ENCODE measurements around the gene PRICKLE2.
A peak's percentile ranks its signal among the peaks of the same experiment; 100 is the strongest.

The PRICKLE2 gene

GRCh38 chr3:64144241-64144900 is 80.9 kb downstream of the PRICKLE2 start:
- no peak for TF ChIP-seq GATA2 (IDR thresholded peaks at IDR 0.05; ENCODE audit: low read depth, low read length)
- no peak for TF ChIP-seq GATA3 (IDR thresholded peaks at IDR 0.05; ENCODE audit: low read depth, low read length)

- TF ChIP-seq GATA2 (IDR thresholded peaks at IDR 0.05; ENCODE audit: low read depth, low read length): no peak
- TF ChIP-seq GATA3 (IDR thresholded peaks at IDR 0.05; ENCODE audit: low read depth, low read length): no peak
These were observed 81.7 kb downstream of the PRICKLE2 start for GRCh38 chr3:64143409-64144130.

- TF ChIP-seq GATA3 (IDR thresholded peaks at IDR 0.05; ENCODE audit: low read depth, low read length) (no peak), GATA2 (IDR thresholded peaks at IDR 0.05; ENCODE audit: low read depth, low read length) (no peak)
These were observed 83.8 kb downstream of the PRICKLE2 start for GRCh38 chr3:64141476-64141875.

DNA sequence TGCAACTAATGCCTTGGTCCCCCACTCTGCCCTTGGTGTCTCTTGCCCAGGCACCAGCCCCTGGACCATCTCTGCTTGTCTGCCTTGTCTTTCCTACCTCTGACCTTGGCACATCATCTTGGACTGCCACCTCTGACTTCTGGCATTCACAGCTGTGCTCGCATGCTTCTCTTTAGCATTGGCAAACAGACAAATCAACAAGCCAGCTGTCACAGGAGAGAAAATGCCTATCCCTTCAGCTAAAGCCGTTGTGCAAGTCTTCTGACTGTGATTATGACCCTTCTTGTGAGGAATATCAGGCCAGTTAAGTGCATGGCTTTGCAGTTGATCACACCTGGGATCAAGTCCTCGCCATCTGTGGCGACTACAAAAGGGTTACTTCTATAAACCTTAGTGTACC is 84.6 kb downstream of the PRICKLE2 start:
- TF ChIP-seq GATA2 (IDR thresholded peaks at IDR 0.05; ENCODE audit: low read depth, low read length): no peak
- no peak for TF ChIP-seq GATA3 (IDR thresholded peaks at IDR 0.05; ENCODE audit: low read depth, low read length)

GRCh38 chr3:64138656-64139375 is 86.5 kb downstream of the PRICKLE2 start:
- TF ChIP-seq GATA3 (IDR thresholded peaks at IDR 0.05; ENCODE audit: low read depth, low read length) (no peak), GATA2 (IDR thresholded peaks at IDR 0.05; ENCODE audit: low read depth, low read length) (no peak)

GRCh38 chr3:64138046-64138445 is 87.2 kb downstream of the PRICKLE2 start:
- TF ChIP-seq GATA2 (IDR thresholded peaks at IDR 0.05; ENCODE audit: low read depth, low read length) (no peak), GATA3 (IDR thresholded peaks at IDR 0.05; ENCODE audit: low read depth, low read length) (no peak)

DNA sequence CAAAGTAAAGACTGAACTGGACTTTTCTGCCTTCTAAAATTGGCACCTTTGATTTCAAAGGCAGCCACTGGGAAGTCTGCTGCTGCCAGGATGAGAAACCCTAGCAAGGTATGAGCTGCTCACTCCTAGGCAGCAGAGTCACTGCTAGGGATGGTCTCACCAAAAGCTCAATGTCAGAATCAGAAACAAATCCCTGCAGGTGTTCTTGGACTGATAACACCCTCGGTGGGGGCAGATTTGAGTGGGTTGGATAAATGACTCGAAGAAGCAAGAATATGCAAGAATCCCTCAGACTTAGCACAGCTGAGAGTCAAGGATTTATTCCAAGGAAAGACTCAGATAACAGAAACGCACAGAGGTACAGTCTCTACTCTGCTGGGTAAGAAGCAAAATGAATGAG is 90.4 kb downstream of the PRICKLE2 start:
- TF ChIP-seq GATA2 (IDR thresholded peaks at IDR 0.05; ENCODE audit: low read depth, low read length): no peak
- TF ChIP-seq GATA3 (IDR thresholded peaks at IDR 0.05; ENCODE audit: low read depth, low read length): no peak

DNA sequence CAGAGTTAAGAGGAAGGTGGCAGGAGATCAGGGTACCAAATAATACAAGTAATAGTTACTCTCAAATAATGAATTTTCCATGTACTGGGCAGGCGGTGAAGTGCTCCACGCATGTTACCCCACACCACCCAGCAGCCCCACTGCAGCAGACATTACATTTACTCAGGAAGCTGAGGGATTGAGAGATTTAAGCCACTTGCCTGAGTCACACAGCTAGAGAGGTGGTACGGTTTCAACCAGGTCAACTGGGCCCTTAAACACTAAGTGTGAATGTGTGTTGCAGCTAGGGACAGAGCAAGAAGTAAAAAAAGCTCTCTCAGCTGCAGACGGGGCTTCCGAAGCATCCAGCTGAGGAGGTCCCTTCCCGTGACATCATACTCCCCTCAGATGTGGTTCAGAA is 91.3 kb downstream of the PRICKLE2 start:
- TF ChIP-seq GATA3 (IDR thresholded peaks at IDR 0.05; ENCODE audit: low read depth, low read length) (no peak), GATA2 (IDR thresholded peaks at IDR 0.05; ENCODE audit: low read depth, low read length) (no peak)

DNA sequence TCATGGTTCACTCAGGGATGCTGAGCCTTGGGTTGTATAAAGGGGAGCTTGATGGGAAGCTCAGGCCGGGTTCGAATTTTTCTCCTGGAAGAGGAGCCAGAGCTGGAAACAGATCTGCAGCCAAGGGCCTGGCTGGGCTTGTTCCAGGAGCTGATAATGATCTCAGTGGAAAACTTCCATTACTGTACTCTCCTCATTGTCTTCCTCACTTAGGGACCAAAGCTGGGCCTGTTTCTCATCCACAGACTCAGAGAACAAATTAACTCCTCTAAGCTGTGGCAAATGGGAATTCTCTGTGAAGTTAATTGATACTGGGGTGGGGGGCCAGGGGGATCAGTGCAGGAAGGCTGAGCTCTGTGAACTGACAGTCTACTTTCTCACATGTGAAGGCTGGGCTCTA is 92.0 kb downstream of the PRICKLE2 start:
- TF ChIP-seq GATA2 (IDR thresholded peaks at IDR 0.05; ENCODE audit: low read depth, low read length) (peak; percentile 94), GATA3 (IDR thresholded peaks at IDR 0.05; ENCODE audit: low read depth, low read length) (peak; percentile 85)

DNA sequence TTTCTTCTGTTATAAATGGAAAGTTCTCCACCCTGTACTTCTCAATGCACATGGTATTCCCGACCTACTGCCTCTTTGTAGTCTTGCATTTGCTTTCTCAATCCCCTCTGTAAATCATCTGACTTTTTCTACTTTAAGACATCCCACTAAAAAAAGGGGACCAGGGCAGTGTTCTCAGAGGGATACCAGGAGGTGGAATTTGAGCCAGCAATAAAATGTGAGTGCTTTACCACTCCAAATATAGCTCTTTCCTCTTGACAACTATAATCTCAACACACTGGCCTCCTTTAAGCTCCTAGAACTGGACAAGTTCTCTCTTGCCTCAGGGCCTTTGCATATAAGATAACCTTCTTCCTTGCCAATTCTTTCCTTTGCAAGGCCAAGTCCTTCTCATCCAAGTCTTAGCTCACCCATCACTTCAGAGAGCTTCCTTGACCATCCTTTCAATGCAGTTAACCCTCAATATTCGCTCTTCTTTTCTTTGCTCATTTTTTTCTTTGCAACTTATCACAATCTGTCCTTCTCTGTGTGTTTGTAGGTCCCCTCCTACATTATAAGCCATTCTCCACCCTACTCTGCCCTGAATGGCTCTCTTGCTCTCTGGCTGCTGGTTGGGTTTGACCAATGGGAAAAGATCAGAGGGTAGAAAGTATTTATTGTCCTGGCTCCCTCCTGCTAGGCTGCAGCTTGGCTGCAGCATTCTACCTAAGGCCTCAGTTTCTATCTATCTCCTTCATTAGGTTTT is 93.4 kb downstream of the PRICKLE2 start:
- TF ChIP-seq GATA2 (IDR thresholded peaks at IDR 0.05; ENCODE audit: low read depth, low read length): no peak
- no peak for TF ChIP-seq GATA3 (IDR thresholded peaks at IDR 0.05; ENCODE audit: low read depth, low read length)

DNA sequence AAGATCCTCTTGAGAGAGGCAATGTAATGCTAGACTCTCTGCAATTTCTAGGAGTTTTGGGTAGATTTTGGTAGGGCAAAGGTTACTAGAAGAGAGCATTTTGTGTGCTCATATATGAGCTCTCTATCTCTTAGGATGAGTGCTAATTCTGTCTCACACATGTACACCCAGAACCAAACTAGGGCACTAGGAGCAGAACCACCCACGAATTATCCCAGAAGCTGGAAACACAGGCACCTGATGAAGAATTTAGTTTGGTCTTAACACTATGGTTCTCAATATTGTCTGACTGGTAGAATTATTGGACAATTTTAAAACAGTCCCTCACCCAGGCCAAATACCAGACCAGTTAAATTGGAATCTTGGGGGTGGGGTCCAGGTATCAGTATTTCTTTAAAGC is 94.8 kb downstream of the PRICKLE2 start:
- no peak for TF ChIP-seq GATA2 (IDR thresholded peaks at IDR 0.05; ENCODE audit: low read depth, low read length)

DNA sequence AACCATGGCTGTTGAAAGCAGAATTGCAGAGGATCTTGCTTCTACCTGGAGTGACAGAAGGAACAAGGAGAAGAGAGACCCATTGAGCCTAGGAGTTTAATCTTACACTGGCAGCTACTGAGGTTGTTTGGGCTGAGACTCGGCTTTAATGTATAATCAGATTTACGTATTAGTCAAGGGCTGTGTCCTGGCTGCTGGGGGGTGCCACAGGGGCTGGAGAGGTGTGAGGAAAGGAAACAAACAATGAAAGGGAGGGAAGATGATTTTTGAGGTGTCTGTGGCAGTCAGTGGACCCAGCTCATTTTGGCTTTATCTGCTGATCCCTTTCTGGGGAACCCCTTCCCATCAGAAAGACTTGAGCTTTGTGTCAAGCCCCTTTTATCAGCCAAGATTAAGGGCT is 95.7 kb downstream of the PRICKLE2 start:
- TF ChIP-seq GATA3 (IDR thresholded peaks at IDR 0.05; ENCODE audit: low read depth, low read length): no peak
- no peak for TF ChIP-seq GATA2 (IDR thresholded peaks at IDR 0.05; ENCODE audit: low read depth, low read length)

DNA sequence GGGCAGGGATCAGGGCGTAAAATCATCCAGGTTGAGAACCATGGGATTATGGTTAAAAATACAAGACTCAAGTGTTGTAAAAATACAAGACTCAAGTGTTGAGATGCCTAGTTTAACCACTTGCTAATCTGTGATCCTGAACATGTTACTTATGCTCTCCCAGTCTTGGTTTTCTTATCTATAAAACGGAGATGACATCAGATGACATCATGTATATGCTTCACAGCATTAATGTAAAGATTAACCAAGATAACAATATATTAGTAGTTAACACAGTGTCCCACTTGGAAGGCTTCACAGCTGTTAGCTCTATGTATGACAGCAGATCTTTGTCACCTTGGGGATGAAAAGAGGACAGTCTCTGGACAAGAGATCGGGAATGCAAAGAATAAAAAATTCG is 96.2 kb downstream of the PRICKLE2 start:
- TF ChIP-seq GATA2 (IDR thresholded peaks at IDR 0.05; ENCODE audit: low read depth, low read length): no peak
- no peak for TF ChIP-seq GATA3 (IDR thresholded peaks at IDR 0.05; ENCODE audit: low read depth, low read length)

GRCh38 chr3:64125561-64125960 is 99.7 kb downstream of the PRICKLE2 start:
- TF ChIP-seq GATA2 (IDR thresholded peaks at IDR 0.05; ENCODE audit: low read depth, low read length) (no peak), GATA3 (IDR thresholded peaks at IDR 0.05; ENCODE audit: low read depth, low read length) (no peak)
